H1 (cell line): ENCODE data around the gene HOGA1. TPM values are rescaled to one million over a fixed set of nuclear protein-coding genes. Genes with fewer than 3 reads are reported as not detected.

Experiments used
- CTCF ChIA-PET: fragments of 300-600 bp; sonication (Branson Sonifier 250); formaldehyde crosslinking; loops from one replicate; lab custom pipeline; 2021; ENCODE audit not compliant: partially characterized antibody; lab: Charles Lee
- POLR2A ChIA-PET: fragments of 300-600 bp; sonication (Branson Sonifier 250); formaldehyde crosslinking; loops from one replicate; lab custom pipeline; 2021; ENCODE audit warnings: inconsistent platforms; ENCODE audit not compliant: partially characterized antibody; lab: Charles Lee
- DNase-seq, 2 experiments: peaks; one replicate each; pipeline versions ENCODE4 v3.0.0 to v3.0.0-alpha.2; 2010 to 2022; ENCODE audit warnings: low spot score in 2 of 2, low read depth in 1 of 2, mixed read lengths in 1 of 2
- FAIRE-seq: peaks from 2 replicates; lab custom pipeline; 2011; peaks lifted over from hg19 to GRCh38; lab: Jason Lieb, UNC
- H2AFZ ChIP-seq: 2 replicates; pipeline ENCODE4 v1.8.1; 2012; ENCODE audit warnings: low read length, inconsistent platforms
- H2AK5ac ChIP-seq: 2 replicates; pipeline ENCODE4 v1.6.1; 2013; ENCODE audit warnings: low read depth, low read length
- H2BK120ac ChIP-seq: replicated peaks from 2 replicates; pipeline ENCODE3; 2013; ENCODE audit warnings: low read depth, low read length, inconsistent platforms
- H2BK12ac ChIP-seq: 2 replicates; pipeline ENCODE4 v1.6.1; 2013; ENCODE audit warnings: low read depth, low read length
- H2BK15ac ChIP-seq: 2 replicates; pipeline ENCODE4 v1.6.1; 2013; ENCODE audit warnings: low read length
- H2BK20ac ChIP-seq: 2 replicates; pipeline ENCODE4 v1.6.1; 2013; ENCODE audit warnings: low read length
- H2BK5ac ChIP-seq: 2 replicates; pipeline ENCODE4 v1.6.1; 2013; ENCODE audit warnings: low read depth, low read length
- H3K14ac ChIP-seq: 2 replicates; pipeline ENCODE4 v1.6.1; 2013; ENCODE audit warnings: inconsistent platforms; ENCODE audit not compliant: insufficient read length
- H3K18ac ChIP-seq: 2 replicates; pipeline ENCODE4 v1.6.1; 2013; ENCODE audit warnings: low read length; ENCODE audit errors: extremely low read depth
- H3K23ac ChIP-seq: 2 replicates; pipeline ENCODE4 v1.6.1; 2013; ENCODE audit warnings: inconsistent platforms; ENCODE audit not compliant: insufficient read length
- H3K23me2 ChIP-seq: 2 replicates; pipeline ENCODE4 v1.6.1; 2013; ENCODE audit warnings: low read depth, low read length
- H3K27ac ChIP-seq: 2 replicates; pipeline ENCODE4 v1.6.1; 2011; ENCODE audit warnings: low read depth, low read length, inconsistent platforms
- H3K27me3 ChIP-seq, 4 experiments: replicated peaks in 1 of 4; 1 replicate in 1 of 4; 2 replicates in 3 of 4; pipeline versions ENCODE4 v1.6.1 to v1.8.1; 2011 to 2013; ENCODE audit warnings: low read length in 3 of 4, mild to moderate bottlenecking in 3 of 4, inconsistent platforms in 2 of 4, mixed read lengths in 2 of 4, moderate library complexity in 1 of 4; ENCODE audit not compliant: control insufficient read depth in 3 of 4, insufficient read depth in 3 of 4; ENCODE audit errors: extremely low read depth in 1 of 4
- H3K36me3 ChIP-seq, 4 experiments: 2 replicates each; pipeline versions ENCODE4 v1.6.1 to v1.8.1; 2011 to 2013; ENCODE audit warnings: mild to moderate bottlenecking in 4 of 4, low read length in 3 of 4, moderate library complexity in 2 of 4, control low read depth in 1 of 4, inconsistent platforms in 1 of 4; ENCODE audit not compliant: insufficient read depth in 4 of 4, control insufficient read depth in 2 of 4
- H3K4ac ChIP-seq: replicated peaks from 2 replicates; pipeline ENCODE3; 2013; ENCODE audit warnings: low read length, low read depth, mixed read lengths, inconsistent platforms; ENCODE audit not compliant: insufficient read length
- H3K4me1 ChIP-seq, 4 experiments: replicated peaks in 1 of 4; 1 replicate in 1 of 4; 2 replicates in 3 of 4; pipeline versions ENCODE4 v1.6.1 to v1.8.1; 2011 to 2013; ENCODE audit warnings: low read length in 3 of 4, inconsistent platforms in 2 of 4, mixed read lengths in 1 of 4; ENCODE audit not compliant: insufficient read depth in 4 of 4, control insufficient read depth in 3 of 4
- H3K4me2 ChIP-seq, 2 experiments: 2 replicates each; pipeline versions ENCODE4 v1.6.1 to v1.8.1; 2011 to 2013; ENCODE audit warnings: low read depth in 2 of 2, low read length in 2 of 2, control low read depth in 1 of 2, inconsistent platforms in 1 of 2, mild to moderate bottlenecking in 1 of 2; ENCODE audit not compliant: insufficient read depth in 1 of 2
- H3K4me3 ChIP-seq, 4 experiments: fragments of 200-600, 300-600 bp in 1 of 4; sonication (generic), shearing (Covaris generic), sonication (Bioruptor Twin) in 1 of 4; 2 replicates each; pipeline versions ENCODE4 v1.5.1 to v1.8.1; 2011 to 2016; ENCODE audit warnings: low read length in 4 of 4, low read depth in 3 of 4, control low read depth in 2 of 4, inconsistent platforms in 2 of 4, mild to moderate bottlenecking in 2 of 4, mixed read lengths in 1 of 4, moderate library complexity in 1 of 4; ENCODE audit not compliant: insufficient read depth in 2 of 4; ENCODE audit errors: extremely low read depth in 1 of 4
- H3K56ac ChIP-seq: replicated peaks from 2 replicates; pipeline ENCODE3; 2013; ENCODE audit warnings: low read depth, mild to moderate bottlenecking, mixed read lengths, low read length, inconsistent platforms; ENCODE audit not compliant: insufficient read length
- H3K79me1 ChIP-seq: 2 replicates; pipeline ENCODE4 v1.6.1; 2013; ENCODE audit warnings: low read depth, low read length, control low read depth
- H3K79me2 ChIP-seq, 2 experiments: 2 replicates each; pipeline versions ENCODE4 v1.6.1 to v1.8.1; 2012 to 2013; ENCODE audit warnings: low read length in 2 of 2, mild to moderate bottlenecking in 2 of 2, inconsistent platforms in 1 of 2; ENCODE audit not compliant: insufficient read depth in 2 of 2, control insufficient read depth in 1 of 2
- H3K9ac ChIP-seq, 4 experiments: replicated peaks in 1 of 4; 1 replicate in 1 of 4; 2 replicates in 3 of 4; pipeline versions ENCODE4 v1.6.1 to v1.8.1; 2011 to 2013; ENCODE audit warnings: low read depth in 3 of 4, low read length in 3 of 4, control low read depth in 2 of 4, mild to moderate bottlenecking in 2 of 4, moderate library complexity in 2 of 4, inconsistent platforms in 1 of 4; ENCODE audit errors: extremely low read depth in 1 of 4
- H3K9me3 ChIP-seq, 2 experiments: 2 replicates each; pipeline versions ENCODE4 v1.6.1 to v1.8.1; 2012 to 2013; ENCODE audit warnings: mild to moderate bottlenecking in 2 of 2, moderate library complexity in 2 of 2, control low read depth in 1 of 2, inconsistent platforms in 1 of 2, low read depth in 1 of 2, low read length in 1 of 2, mixed read lengths in 1 of 2; ENCODE audit not compliant: insufficient read depth in 2 of 2
- H4K20me1 ChIP-seq, 2 experiments: replicated peaks in 1 of 2; 2 replicates each; pipeline versions ENCODE3 to v1.8.1; 2011 to 2013; ENCODE audit warnings: inconsistent platforms in 2 of 2, low read length in 2 of 2, mild to moderate bottlenecking in 1 of 2; ENCODE audit not compliant: insufficient read depth in 2 of 2, control insufficient read depth in 1 of 2
- H4K5ac ChIP-seq: 2 replicates; pipeline ENCODE4 v1.6.1; 2013; ENCODE audit warnings: low read length, low read depth, mixed read lengths, inconsistent platforms; ENCODE audit not compliant: insufficient read length
- H4K8ac ChIP-seq: 2 replicates; pipeline ENCODE4 v1.8.0; 2013; ENCODE audit warnings: mild to moderate bottlenecking, moderate library complexity, low read length, inconsistent platforms; ENCODE audit not compliant: insufficient read depth; ENCODE audit errors: extremely low read depth
- H4K91ac ChIP-seq: replicated peaks from 2 replicates; pipeline ENCODE3; 2013; ENCODE audit warnings: low read length, mixed read lengths, inconsistent platforms; ENCODE audit not compliant: insufficient read length
- MAFK ChIP-seq: IDR thresholded peaks from 2 replicates; pipeline ENCODE4 v1.6.1; 2012; ENCODE audit warnings: low read depth, mild to moderate bottlenecking, improper control_type of control experiment, low read length
- NANOG ChIP-seq: IDR thresholded peaks from 2 replicates; pipeline ENCODE4 v1.6.1; 2011; ENCODE audit warnings: low read length, low read depth, mild to moderate bottlenecking, inconsistent platforms; ENCODE audit not compliant: insufficient read depth, poor library complexity, severe bottlenecking
- WGBS, 2 experiments: shearing (Covaris generic) in 1 of 2; methylation state at CpG; one replicate each; pipeline versions ENCODE4 v1.1.6 to v1.1.7; 2013 to 2015; ENCODE audit warnings: low lambda C conversion rate in 2 of 2, mixed read lengths in 2 of 2, inconsistent platforms in 1 of 2, low coverage in 1 of 2, missing lambda C conversion rate in 1 of 2; ENCODE audit not compliant: insufficient replicate concordance in 2 of 2, insufficient coverage in 1 of 2, insufficient read length in 1 of 2; ENCODE audit errors: extremely low coverage in 1 of 2, missing lambda C conversion rate in 1 of 2; 5-methylcytosine and 5-hydroxymethylcytosine counted together
- polyA plus RNA-seq, 7 experiments: library from polyadenylated mRNA; depleted of rRNA in 3 of 7; stranded (reverse) in 5 of 7; unstranded in 2 of 7; fragments of >200 nt in 5 of 7; fragments of 200-250 nt in 2 of 7; gene quantifications; 1 replicate in 5 of 7; 2 replicates in 1 of 7; 4 replicates in 1 of 7; pipeline versions ENCODE4 v1.2.1 to v1.2.3, GENCODE V29; 2011 to 2013; ENCODE audit warnings: missing spikeins in 2 of 7, mixed read lengths in 2 of 7
- total RNA-seq: library from RNA; stranded (reverse); fragmentation: NEBNext Ultra II Directional; extraction: Animal tissue kit (Norgen Biotek cat#: 25700); gene quantifications from 2 replicates; pipeline ENCODE4 v1.2.1, GENCODE V29; 2021

HOGA1 gene
- total and polyA plus RNA-seq, 2 of the 8 experiments (the other 6 are each of a cell fraction or from before 2014, with no cell fraction given), result 0.28 to 1.00 TPM

DNA sequence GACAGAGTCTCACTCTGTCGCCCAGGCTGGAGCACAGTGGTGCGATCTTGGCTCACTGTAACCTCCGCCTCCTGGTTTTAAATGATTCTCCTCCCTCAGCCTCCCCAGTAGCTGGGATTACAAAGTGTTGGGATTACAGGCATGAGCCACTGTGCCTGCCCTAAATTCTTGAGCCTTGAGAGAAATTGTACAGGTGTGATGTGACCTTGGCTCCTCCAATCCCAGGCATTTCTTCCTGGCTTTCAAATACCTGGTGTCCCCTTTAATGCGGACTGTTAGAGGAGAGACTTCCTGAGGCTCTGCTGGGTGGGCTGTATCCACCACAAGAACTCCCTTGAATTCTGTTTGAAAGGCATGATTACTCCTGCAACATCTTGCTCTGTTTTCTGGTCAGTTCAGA, 34.1 kb downstream of the HOGA1 start:
- H4K91ac ChIP-seq, result no peak overlapping the region
- no peak overlapping the region for H3K56ac ChIP-seq
- no peak overlapping the region for H3K4ac ChIP-seq
- no peak overlapping the region for H3K4me2 ChIP-seq
- H2BK12ac ChIP-seq, result no peak overlapping the region
- H3K9me3 ChIP-seq, result no peaks in the 10 kb centered on the region
- H3K18ac ChIP-seq, result no peak overlapping the region
- no peak for DNase-seq
- H3K14ac ChIP-seq, result no peak overlapping the region
- H2BK20ac ChIP-seq, result no peak overlapping the region
- H3K27ac ChIP-seq, result no peak overlapping the region
- no peak overlapping the region for H2BK15ac ChIP-seq
- H4K8ac ChIP-seq, result no peak overlapping the region
- TF ChIP-seq MAFK (no peak), NANOG (no peak)
- TF ChIP-seq, all 59 proteins: peak for 0
- no peaks in the 10 kb centered on the region for H3K4me1 ChIP-seq
- peaks cover 0 to 4% of the 10 kb centered on the region in 2 experiments for H4K20me1 ChIP-seq
- no peak overlapping the region for H3K9ac ChIP-seq
- no peak overlapping the region for H3K23ac ChIP-seq
- H4K5ac ChIP-seq, result no peak overlapping the region
- H3K4me3 ChIP-seq, result no peak overlapping the region
- H2AFZ ChIP-seq, result no peak overlapping the region
- no peaks in the 10 kb centered on the region for H3K79me1 ChIP-seq
- WGBS, 2 experiments, result 94% methylated on average over 1 of the region's 4 CpGs; no CpG with 5 or more reads in 1 of the 2 experiments
- ChIA-PET POLR2A (interaction anchor here (1.6 kb wide), 1 partner anchor 9 kb away, joined by 5 read pairs; no protein-coding TSS in a partner anchor), CTCF (interaction anchor here (0.6 to 12.2 kb wide), 3 partner anchors 31 to 1610 kb away, joined by 3 to 152 read pairs (median 3); partner anchors contain the start of gene ANKRD2)
- H2BK120ac ChIP-seq, result no peak overlapping the region
- no peaks in the 10 kb centered on the region for H3K27me3 ChIP-seq
- peaks cover 0 to 3% (median 2%) of the 10 kb centered on the region in 4 experiments; a peak in 1 of 8 replicates for H3K36me3 ChIP-seq
- H3K23me2 ChIP-seq, result no peaks in the 10 kb centered on the region
- FAIRE-seq, result no peak
- H2BK5ac ChIP-seq, result no peak overlapping the region
- no peak overlapping the region for H2AK5ac ChIP-seq
- H3K79me2 ChIP-seq, result no peaks in the 10 kb centered on the region
